GM12878 (cell line): Measurements from ENCODE around the gene CKB. TPM values are rescaled to one million over a fixed set of nuclear protein-coding genes. Genes with fewer than 3 reads are reported as not detected.
A peak's percentile ranks its signal among the peaks of the same experiment; 100 is the strongest.

ENCODE experiments used
- ATAC-seq: fragments of 200-7000 bp; cut with Tn5 transposase; 3 replicates; pipeline ENCODE4 v1.9.1; 2020; ENCODE audit warnings: mild to moderate bottlenecking, moderate library complexity
- BruUV-seq: library from RNA; stranded (reverse); fragments of 400-500 nt; replicated peaks from 2 replicates; lab custom pipeline; 2021; lab: Mats Ljungman, UMichigan
- CTCF ChIA-PET: fragments of 300-600 bp; sonication (Branson Sonifier 250); formaldehyde crosslinking; extraction: SDS; loops from one replicate; lab custom pipeline; 2021; ENCODE audit warnings: inconsistent platforms; lab: Yijun Ruan, JAX
- POLR2A ChIA-PET: fragments of 350-600 bp; formaldehyde crosslinking; extraction: SDS; loops from one replicate; lab custom pipeline; 2021; ENCODE audit warnings: inconsistent platforms; lab: Charles Lee
- RAD21 ChIA-PET: fragments of 300-600 bp; sonication (Branson Sonifier 250); formaldehyde crosslinking; loops from one replicate; lab custom pipeline; 2023; ENCODE audit warnings: antibody characterized with exemption; ENCODE audit not compliant: unreplicated experiment; lab: Charles Lee
- SMC1A ChIA-PET: fragments of 300-600 bp; sonication (Branson Sonifier 250); formaldehyde crosslinking; loops from one replicate; lab custom pipeline; 2023; ENCODE audit not compliant: unreplicated experiment, uncharacterized antibody; lab: Charles Lee
- DNase-seq: peaks from one replicate; pipeline ENCODE4 v3.0.0-alpha.2; 2011; ENCODE audit warnings: low read depth, low spot score
- FAIRE-seq: peaks from 3 replicates; lab custom pipeline; 2011; peaks lifted over from hg19 to GRCh38; lab: Jason Lieb, UNC
- H2AFZ ChIP-seq: 2 replicates; pipeline ENCODE4 v1.6.0; 2011; ENCODE audit warnings: low read depth, low read length, control low read depth; ENCODE audit not compliant: control insufficient read depth
- H3K27ac ChIP-seq: 2 replicates; pipeline ENCODE4 v1.5.1; 2011; ENCODE audit warnings: control low read depth; ENCODE audit not compliant: control insufficient read depth, insufficient read depth
- H3K27me3 ChIP-seq, 2 experiments: replicated peaks in 1 of 2; 2 replicates each; pipeline versions ENCODE4 v1.6.0 to v1.6.1; 2011; ENCODE audit warnings: low read length in 1 of 2; ENCODE audit not compliant: control insufficient read depth in 2 of 2, insufficient read depth in 2 of 2
- H3K36me3 ChIP-seq, 2 experiments: 2 replicates each; pipeline ENCODE4 v1.5.1; 2011; ENCODE audit warnings: low read length in 1 of 2; ENCODE audit not compliant: control insufficient read depth in 2 of 2, insufficient read depth in 2 of 2
- H3K4me1 ChIP-seq: 2 replicates; pipeline ENCODE4 v1.6.1; 2011; ENCODE audit warnings: mild to moderate bottlenecking, low read length, moderate library complexity, mixed read lengths; ENCODE audit not compliant: control insufficient read depth, insufficient read depth
- H3K4me2 ChIP-seq: 2 replicates; pipeline ENCODE4 v1.6.0; 2011; ENCODE audit warnings: control low read depth; ENCODE audit not compliant: control insufficient read depth, insufficient read depth
- H3K4me3 ChIP-seq: fragments of 200-600 bp; sonication (generic); 2 replicates; pipeline ENCODE4 v1.5.1; 2016
- H3K79me2 ChIP-seq: 2 replicates; pipeline ENCODE4 v1.6.0; 2011; ENCODE audit warnings: low read length; ENCODE audit not compliant: control insufficient read depth, insufficient read depth
- H3K9ac ChIP-seq: 2 replicates; pipeline ENCODE4 v1.8.0; 2011; ENCODE audit warnings: low read length, control low read depth, mixed read lengths; ENCODE audit not compliant: control insufficient read depth, insufficient read depth
- H3K9me3 ChIP-seq: replicated peaks from 3 replicates; pipeline ENCODE4 v1.5.1; 2011; ENCODE audit warnings: mild to moderate bottlenecking, low read length; ENCODE audit not compliant: control insufficient read depth, insufficient read depth
- H4K20me1 ChIP-seq: 2 replicates; pipeline ENCODE4 v1.6.0; 2011; ENCODE audit not compliant: control insufficient read depth, insufficient read depth
- BCL11A ChIP-seq: IDR thresholded peaks from 2 replicates; pipeline ENCODE4 v1.6.1; 2011; ENCODE audit warnings: low read depth, low read length
- ETV6 ChIP-seq, 2 experiments: fragments of 450-650 bp in 1 of 2; IDR thresholded peaks in 1 of 2; conservative IDR thresholded peaks in 1 of 2; 2 replicates each; pipeline ENCODE4 v1.6.1; 2014; ENCODE audit warnings: antibody characterized with exemption in 1 of 2, borderline replicate concordance in 1 of 2, low read depth in 1 of 2, mild to moderate bottlenecking in 1 of 2, moderate library complexity in 1 of 2
- GABPA ChIP-seq: IDR thresholded peaks from 2 replicates; pipeline ENCODE4 v1.6.1; 2014; ENCODE audit warnings: antibody characterized with exemption, low read depth, mild to moderate bottlenecking, inconsistent platforms
- NRF1 ChIP-seq: conservative IDR thresholded peaks from 2 replicates; pipeline ENCODE4 v1.6.1; 2011; ENCODE audit warnings: mild to moderate bottlenecking, low read depth, low read length, improper control_type of control experiment
- TAF1 ChIP-seq: IDR thresholded peaks from 2 replicates; pipeline ENCODE4 v1.6.1; 2011; ENCODE audit warnings: mild to moderate bottlenecking, low read depth, low read length, borderline replicate concordance
- ZNF384 ChIP-seq: IDR thresholded peaks from 2 replicates; pipeline ENCODE4 v1.6.1; 2012; ENCODE audit warnings: low read depth, mild to moderate bottlenecking, low read length, improper control_type of control experiment, borderline replicate concordance
- WGBS: methylation state at CpG from one replicate; pipeline ENCODE4 v1.1.6; 2016; ENCODE audit warnings: low lambda C conversion rate; ENCODE audit not compliant: insufficient replicate concordance, insufficient coverage; ENCODE audit errors: missing lambda C conversion rate; 5-methylcytosine and 5-hydroxymethylcytosine counted together
- in situ Hi-C: fragments of 300-500 bp; cut with MboI; formaldehyde crosslinking; loops from 9 replicates; pipeline ENCODE4 v1.14.3; 2018; ENCODE audit warnings: mixed read lengths
- intact Hi-C: fragments of 100-400 bp; cut with micrococcal nuclease; formaldehyde crosslinking; loops from one replicate; pipeline ENCODE4 v1.14.2; 2022; ENCODE audit not compliant: unreplicated experiment
- polyA plus RNA-seq, 11 experiments: library from polyadenylated mRNA; depleted of rRNA in 4 of 11; unstranded in 6 of 11; stranded (reverse) in 5 of 11; fragments of >200 nt; fragmentation: Nextera tagmentation in 4 of 11; fragmentation: Illumina TruSeq in 1 of 11; extraction: Ambion mirVana in 4 of 11; extraction: Trizol in 1 of 11; gene quantifications; 1 replicate in 1 of 11; 2 replicates in 10 of 11; pipeline versions ENCODE4 v1.2.1 to v1.2.3, GENCODE V29; 2011 to 2016; ENCODE audit warnings: inconsistent platforms in 2 of 11, missing spikeins in 2 of 11, low read depth in 1 of 11
- total RNA-seq, 4 experiments: library from RNA; depleted of rRNA in 3 of 4; stranded (reverse); fragments of >200 nt in 3 of 4; fragmentation: Illumina TruSeq in 1 of 4; extraction: Trizol in 1 of 4; gene quantifications; 2 replicates each; pipeline versions ENCODE4 v1.2.1 to v1.2.3, GENCODE V29; 2013 to 2021
- TF ChIP-seq, protein P1 (sequence below): fragments of 450-650 bp; IDR thresholded peaks from 2 replicates; pipeline ENCODE4 v1.6.1; 2017; ENCODE audit warnings: low read depth, mild to moderate bottlenecking, moderate library complexity
- TF ChIP-seq, protein P2 (sequence below): IDR thresholded peaks from 2 replicates; pipeline ENCODE4 v1.6.1; 2011; ENCODE audit warnings: borderline replicate concordance, low read depth, mild to moderate bottlenecking, moderate library complexity, low read length; ENCODE audit not compliant: insufficient read depth, poor library complexity, severe bottlenecking

The CKB gene
- total and polyA plus RNA-seq, 10 of the 15 experiments (the other 5 are each of a cell fraction or from before 2014, with no cell fraction given) = 0.40 to 6.1 (median 2.3) TPM

DNA sequence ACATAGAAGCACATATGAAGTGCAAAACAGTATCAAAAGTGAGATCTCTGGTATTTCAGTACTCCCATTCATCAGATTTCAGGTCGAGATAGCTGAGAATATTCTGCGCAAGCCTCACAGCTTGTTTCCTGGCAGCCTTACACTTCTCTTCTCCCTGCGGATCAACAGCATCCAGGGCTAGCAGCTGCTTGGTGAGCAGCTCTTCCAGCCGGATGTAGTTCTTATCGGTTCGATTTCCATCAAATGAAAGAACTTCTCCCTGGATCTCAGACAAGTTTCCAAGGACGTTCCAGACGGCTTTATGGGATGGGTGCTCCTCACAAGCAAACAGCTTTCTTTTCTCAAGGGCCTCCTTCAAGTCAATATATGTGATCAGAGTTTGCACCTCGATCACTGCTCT is 37.1 kb upstream of the CKB start:
- H3K9ac ChIP-seq = no peak overlapping the region
- ChIA-PET RAD21 (no interaction called here), SMC1A (interaction anchor here (0.9 to 1.6 kb wide), 4 partner anchors 30 to 41 kb away, joined by 3 to 4 read pairs (median 3); no protein-coding TSS in a partner anchor), CTCF (interaction anchor here (0.6 to 1.1 kb wide), 2 partner anchors 12 to 569 kb away, joined by 3 read pairs; no protein-coding TSS in a partner anchor), POLR2A (interaction anchor here (0.5 kb wide), 1 partner anchor 21 kb away, joined by 4 read pairs; no protein-coding TSS in a partner anchor)
- TF ChIP-seq NRF1 (no peak), GABPA (no peak), BCL11A (no peak), ZNF384 (no peak), TAF1 (no peak), ETV6 (conservative IDR thresholded peaks at IDR 0.05 in 1 of 2, IDR thresholded peaks at IDR 0.05 in 1 of 2; ENCODE audit: borderline replicate concordance in 1 of 2, low read depth in 1 of 2) (no peak)
- TF ChIP-seq, protein P1, sequence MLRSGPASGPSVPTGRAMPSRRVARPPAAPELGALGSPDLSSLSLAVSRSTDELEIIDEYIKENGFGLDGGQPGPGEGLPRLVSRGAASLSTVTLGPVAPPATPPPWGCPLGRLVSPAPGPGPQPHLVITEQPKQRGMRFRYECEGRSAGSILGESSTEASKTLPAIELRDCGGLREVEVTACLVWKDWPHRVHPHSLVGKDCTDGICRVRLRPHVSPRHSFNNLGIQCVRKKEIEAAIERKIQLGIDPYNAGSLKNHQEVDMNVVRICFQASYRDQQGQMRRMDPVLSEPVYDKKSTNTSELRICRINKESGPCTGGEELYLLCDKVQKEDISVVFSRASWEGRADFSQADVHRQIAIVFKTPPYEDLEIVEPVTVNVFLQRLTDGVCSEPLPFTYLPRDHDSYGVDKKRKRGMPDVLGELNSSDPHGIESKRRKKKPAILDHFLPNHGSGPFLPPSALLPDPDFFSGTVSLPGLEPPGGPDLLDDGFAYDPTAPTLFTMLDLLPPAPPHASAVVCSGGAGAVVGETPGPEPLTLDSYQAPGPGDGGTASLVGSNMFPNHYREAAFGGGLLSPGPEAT = no peak
- TF ChIP-seq, protein P2, sequence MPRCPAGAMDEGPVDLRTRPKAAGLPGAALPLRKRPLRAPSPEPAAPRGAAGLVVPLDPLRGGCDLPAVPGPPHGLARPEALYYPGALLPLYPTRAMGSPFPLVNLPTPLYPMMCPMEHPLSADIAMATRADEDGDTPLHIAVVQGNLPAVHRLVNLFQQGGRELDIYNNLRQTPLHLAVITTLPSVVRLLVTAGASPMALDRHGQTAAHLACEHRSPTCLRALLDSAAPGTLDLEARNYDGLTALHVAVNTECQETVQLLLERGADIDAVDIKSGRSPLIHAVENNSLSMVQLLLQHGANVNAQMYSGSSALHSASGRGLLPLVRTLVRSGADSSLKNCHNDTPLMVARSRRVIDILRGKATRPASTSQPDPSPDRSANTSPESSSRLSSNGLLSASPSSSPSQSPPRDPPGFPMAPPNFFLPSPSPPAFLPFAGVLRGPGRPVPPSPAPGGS = no peak
- peaks cover 63% of the 10 kb centered on the region for H3K79me2 ChIP-seq
- H3K36me3 ChIP-seq = peaks cover 0 to 14% of the 10 kb centered on the region in 2 experiments; a peak in 3 of 4 replicates
- FAIRE-seq (no peak), DNase-seq (no peak), ATAC-seq (no peak)
- no peaks in the 10 kb centered on the region for H3K27me3 ChIP-seq
- H4K20me1 ChIP-seq = 0 out of 2 replicates have a peak, but pooled peaks cover 6% of the 10 kb centered on the region
- peak overlapping the region; percentile 15; the same call in 1 of the 2 replicates for H3K4me3 ChIP-seq
- intact Hi-C loops = loop anchor here (5.0 kb wide), 1 partner anchor 73 kb away; no protein-coding TSS in a partner anchor
- 96% methylated on average over 9 of the region's 9 CpGs for WGBS
- TSS peak; percentile 56 for BruUV-seq
- H3K4me2 ChIP-seq = no peak overlapping the region; the same call in 1 of the 2 replicates
- peaks cover 11% of the 10 kb centered on the region for H3K4me1 ChIP-seq
- in situ Hi-C loops = loop anchor here (5.0 kb wide), 1 partner anchor 42 kb away; no protein-coding TSS in a partner anchor
- no peak overlapping the region for H3K27ac ChIP-seq
- H2AFZ ChIP-seq = no peak overlapping the region
- H3K9me3 ChIP-seq = no peaks in the 10 kb centered on the region
